22Rv1 (cell line): ENCODE data around the gene STK11IP.

Experiments used
- H3K27ac ChIP-seq: fragments of 450-650 bp; 2 replicates; pipeline ENCODE4 v1.5.1; 2017
- CTCF ChIP-seq: fragments of 450-650 bp; IDR thresholded peaks from 2 replicates; pipeline ENCODE4 v1.5.1; 2017; ENCODE audit warnings: mild to moderate bottlenecking
- ZFX ChIP-seq: fragments of 450-650 bp; IDR thresholded peaks from 2 replicates; pipeline ENCODE4 v1.6.1; 2017; ENCODE audit warnings: antibody characterized with exemption, borderline replicate concordance

The STK11IP gene

GRCh38 chr2:219570194-219570923 is 27.3 kb upstream of the STK11IP start:
- peak overlapping the region; percentile 32; the same call in 1 of the 2 replicates for H3K27ac ChIP-seq

DNA sequence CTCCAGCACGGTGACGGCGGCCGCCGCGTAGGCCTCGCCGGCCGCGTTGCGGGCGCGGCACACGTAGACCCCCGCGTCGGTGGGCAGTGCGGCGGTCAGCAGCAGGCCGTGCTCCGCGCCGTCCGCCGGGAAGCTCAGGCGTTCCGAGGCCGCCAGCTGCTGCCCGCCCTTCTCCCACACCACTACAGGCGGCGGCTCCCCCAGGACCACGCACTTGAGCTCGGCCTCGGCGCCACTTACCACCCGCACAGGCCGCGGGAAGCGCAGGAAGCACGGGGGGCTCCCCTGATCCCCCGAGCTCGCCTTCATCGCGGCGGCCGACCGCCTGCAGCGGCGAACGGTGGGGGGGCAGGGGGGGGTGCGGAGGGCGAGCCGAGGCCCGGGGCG is 26.7 kb upstream of the STK11IP start:
- TF ChIP-seq ZFX (no peak), CTCF (no peak)
- H3K27ac ChIP-seq, result peak overlapping the region; percentile 32; the same call in 1 of the 2 replicates

More at GRCh38 chr2:219570194-219570923, 27.3 kb upstream of the STK11IP start:
- TF ChIP-seq ZFX (no peak), CTCF (peak; percentile 25; the same call in 1 of the 2 replicates)

DNA sequence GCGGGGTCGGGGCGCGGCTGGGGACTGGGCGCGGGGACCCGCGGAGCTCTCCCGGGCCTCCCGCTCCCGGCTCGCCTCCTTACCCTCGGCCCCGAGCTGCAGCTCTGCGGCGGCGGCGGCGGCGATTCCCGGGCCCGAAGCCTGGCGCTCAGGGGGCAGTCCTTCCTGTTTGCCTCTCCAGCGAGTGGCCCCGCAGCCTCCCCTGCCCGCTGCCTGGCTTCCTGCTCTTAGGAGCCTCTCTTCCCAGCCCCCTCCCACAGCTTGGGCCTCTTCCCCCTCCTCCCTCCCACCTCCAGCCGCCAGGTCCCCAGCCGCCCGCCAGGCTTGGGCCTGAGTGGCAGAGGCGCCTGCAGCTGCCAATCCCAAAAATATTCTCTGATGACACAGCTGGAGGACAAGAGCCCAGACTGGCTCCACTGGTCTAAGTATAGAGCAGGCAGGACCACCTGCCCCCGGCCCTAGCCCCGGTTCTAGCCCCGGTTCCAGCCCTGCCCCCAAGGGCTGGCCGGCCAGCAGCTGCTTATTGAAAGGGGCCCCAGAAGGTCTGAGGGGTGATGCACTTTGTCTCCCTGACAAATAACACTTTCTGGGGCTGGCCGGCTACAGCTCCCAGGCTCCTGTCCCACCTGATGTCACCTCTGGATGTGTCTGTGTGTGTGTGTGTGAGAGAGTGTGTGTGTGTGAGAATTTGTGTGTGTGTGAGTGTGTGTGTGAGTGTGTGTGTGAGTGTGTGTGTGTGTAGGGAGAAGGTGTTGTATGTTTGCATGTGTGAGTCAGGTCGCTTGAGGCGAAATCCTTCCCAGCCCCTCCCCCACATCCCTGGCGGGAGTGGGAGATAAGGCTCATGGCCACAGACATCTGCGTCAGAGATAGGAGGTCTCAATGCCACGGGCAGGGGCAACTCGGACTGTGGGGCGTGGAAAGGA is 26.1 kb upstream of the STK11IP start, which contains the start of gene OBSL1:
Gene OBSL1 (minus strand): TSS at position 229 of the 926 bp plus-strand sequence. CDS start 307 bp downstream, outside the sequence.
- peak within 1 kb of the TSS; percentile 32; the same call in 1 of the 2 replicates for H3K27ac ChIP-seq

GRCh38 chr2:219572237-219573001 is 25.2 kb upstream of the STK11IP start, which contains the start of gene INHA:
INHA (plus strand) TSS chr2:219572310; CDS start chr2:219572375, 65 bp downstream.
- TF ChIP-seq CTCF, result no peak
- TF ChIP-seq ZFX, result no peak
- H3K27ac ChIP-seq, result peak within 1 kb of the TSS; percentile 32; the same call in 1 of the 2 replicates

More for the DNA sequence above, 26.1 kb upstream of the STK11IP start, which contains the start of gene OBSL1:
- TF ChIP-seq ZFX (no peak), CTCF (no peak)

GRCh38 chr2:219573166-219573565 is 24.5 kb upstream of the STK11IP start:
- TF ChIP-seq ZFX (no peak), CTCF (no peak)
- no peak overlapping the region for H3K27ac ChIP-seq

DNA sequence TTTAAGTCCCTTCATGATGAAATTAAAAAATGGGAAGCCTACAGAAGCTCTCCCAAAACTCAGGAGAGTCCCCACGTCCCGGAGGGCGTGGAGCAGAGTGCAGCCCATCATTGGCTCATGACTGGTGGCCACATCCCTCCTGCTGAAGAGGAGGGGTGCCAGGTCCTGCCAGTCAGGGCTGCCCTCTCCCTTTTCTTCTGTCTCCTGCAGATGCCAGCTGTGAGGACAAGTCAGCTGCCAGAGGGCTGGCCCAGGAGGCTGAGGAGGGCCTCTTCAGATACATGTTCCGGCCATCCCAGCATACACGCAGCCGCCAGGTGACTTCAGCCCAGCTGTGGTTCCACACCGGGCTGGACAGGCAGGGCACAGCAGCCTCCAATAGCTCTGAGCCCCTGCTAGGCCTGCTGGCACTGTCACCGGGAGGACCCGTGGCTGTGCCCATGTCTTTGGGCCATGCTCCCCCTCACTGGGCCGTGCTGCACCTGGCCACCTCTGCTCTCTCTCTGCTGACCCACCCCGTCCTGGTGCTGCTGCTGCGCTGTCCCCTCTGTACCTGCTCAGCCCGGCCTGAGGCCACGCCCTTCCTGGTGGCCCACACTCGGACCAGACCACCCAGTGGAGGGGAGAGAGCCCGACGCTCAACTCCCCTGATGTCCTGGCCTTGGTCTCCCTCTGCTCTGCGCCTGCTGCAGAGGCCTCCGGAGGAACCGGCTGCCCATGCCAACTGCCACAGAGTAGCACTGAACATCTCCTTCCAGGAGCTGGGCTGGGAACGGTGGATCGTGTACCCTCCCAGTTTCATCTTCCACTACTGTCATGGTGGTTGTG is 23.0 kb upstream of the STK11IP start:
- TF ChIP-seq ZFX, result no peak
- no peak for TF ChIP-seq CTCF
- H3K27ac ChIP-seq, result no peak overlapping the region
